ENCODE measurements around the gene EBLN1.

DNA sequence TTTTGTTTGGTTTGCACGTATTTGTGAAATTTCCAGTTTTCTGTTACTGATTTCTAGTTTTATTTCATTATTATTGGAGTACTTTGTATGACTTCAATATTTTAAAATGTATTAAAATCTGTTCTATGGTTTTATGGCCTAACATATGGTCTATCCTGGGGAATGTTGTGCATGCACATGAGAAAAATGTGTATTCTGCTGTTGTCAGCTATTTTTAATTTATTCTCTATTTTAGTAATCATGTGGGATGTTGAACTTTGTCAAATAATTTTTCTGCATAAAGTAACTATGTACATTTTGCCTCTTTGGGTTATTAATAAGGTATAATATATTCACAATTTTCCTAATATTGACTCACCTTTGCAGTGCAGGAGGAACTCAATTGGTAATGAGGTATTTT, 46.7 kb downstream of the EBLN1 start:
- TF ChIP-seq POLR2A (IDR thresholded peaks at IDR 0.05): no peak
- TF ChIP-seq, protein P1, sequence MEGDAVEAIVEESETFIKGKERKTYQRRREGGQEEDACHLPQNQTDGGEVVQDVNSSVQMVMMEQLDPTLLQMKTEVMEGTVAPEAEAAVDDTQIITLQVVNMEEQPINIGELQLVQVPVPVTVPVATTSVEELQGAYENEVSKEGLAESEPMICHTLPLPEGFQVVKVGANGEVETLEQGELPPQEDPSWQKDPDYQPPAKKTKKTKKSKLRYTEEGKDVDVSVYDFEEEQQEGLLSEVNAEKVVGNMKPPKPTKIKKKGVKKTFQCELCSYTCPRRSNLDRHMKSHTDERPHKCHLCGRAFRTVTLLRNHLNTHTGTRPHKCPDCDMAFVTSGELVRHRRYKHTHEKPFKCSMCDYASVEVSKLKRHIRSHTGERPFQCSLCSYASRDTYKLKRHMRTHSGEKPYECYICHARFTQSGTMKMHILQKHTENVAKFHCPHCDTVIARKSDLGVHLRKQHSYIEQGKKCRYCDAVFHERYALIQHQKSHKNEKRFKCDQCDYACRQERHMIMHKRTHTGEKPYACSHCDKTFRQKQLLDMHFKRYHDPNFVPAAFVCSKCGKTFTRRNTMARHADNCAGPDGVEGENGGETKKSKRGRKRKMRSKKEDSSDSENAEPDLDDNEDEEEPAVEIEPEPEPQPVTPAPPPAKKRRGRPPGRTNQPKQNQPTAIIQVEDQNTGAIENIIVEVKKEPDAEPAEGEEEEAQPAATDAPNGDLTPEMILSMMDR (IDR thresholded peaks at IDR 0.05): no peak

Measured in esophagus squamous epithelium (tissue), 4 donors.